ENCODE measurements around the gene F13A1. TPM values are rescaled to one million over a fixed set of nuclear protein-coding genes. Genes with fewer than 3 reads are reported as not detected.

The F13A1 gene
- total RNA-seq, 1 donor from 2014 or later, result 91.9 TPM

DNA sequence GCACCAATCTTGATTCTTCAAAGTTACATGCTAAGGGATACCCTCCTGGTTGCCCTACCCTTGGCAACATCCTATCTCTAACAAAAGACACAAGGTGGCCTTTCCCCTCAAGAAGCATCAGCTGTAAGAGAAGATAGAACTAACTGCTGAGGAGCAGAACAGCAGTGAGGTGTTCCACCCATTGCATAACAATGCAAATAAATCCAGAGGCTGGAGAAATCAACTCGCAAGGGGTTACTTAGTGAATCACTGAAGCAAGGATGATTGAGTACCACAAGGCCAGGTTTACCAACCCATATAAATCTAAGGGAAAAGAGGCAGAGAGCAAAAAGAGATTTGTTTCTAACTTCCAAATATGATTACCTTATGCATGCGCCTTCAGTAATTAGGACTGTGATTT, 36.7 kb downstream of the F13A1 start:
- H3K4me3 ChIP-seq, result no peak overlapping the region
- no peak for DNase-seq (ENCODE audit: low spot score in 2 of 2)
- TF ChIP-seq, protein P1, sequence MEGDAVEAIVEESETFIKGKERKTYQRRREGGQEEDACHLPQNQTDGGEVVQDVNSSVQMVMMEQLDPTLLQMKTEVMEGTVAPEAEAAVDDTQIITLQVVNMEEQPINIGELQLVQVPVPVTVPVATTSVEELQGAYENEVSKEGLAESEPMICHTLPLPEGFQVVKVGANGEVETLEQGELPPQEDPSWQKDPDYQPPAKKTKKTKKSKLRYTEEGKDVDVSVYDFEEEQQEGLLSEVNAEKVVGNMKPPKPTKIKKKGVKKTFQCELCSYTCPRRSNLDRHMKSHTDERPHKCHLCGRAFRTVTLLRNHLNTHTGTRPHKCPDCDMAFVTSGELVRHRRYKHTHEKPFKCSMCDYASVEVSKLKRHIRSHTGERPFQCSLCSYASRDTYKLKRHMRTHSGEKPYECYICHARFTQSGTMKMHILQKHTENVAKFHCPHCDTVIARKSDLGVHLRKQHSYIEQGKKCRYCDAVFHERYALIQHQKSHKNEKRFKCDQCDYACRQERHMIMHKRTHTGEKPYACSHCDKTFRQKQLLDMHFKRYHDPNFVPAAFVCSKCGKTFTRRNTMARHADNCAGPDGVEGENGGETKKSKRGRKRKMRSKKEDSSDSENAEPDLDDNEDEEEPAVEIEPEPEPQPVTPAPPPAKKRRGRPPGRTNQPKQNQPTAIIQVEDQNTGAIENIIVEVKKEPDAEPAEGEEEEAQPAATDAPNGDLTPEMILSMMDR (IDR thresholded peaks at IDR 0.05), result no peak
- no peaks in the 10 kb centered on the region for H3K4me1 ChIP-seq
- no peaks in the 10 kb centered on the region for H3K27me3 ChIP-seq
- no peak overlapping the region for H3K27ac ChIP-seq
- no peaks in the 10 kb centered on the region for H3K9me3 ChIP-seq
- no peaks in the 10 kb centered on the region for H3K36me3 ChIP-seq
- intact Hi-C loops (cut with DNase I), result no loop called here

DNA sequence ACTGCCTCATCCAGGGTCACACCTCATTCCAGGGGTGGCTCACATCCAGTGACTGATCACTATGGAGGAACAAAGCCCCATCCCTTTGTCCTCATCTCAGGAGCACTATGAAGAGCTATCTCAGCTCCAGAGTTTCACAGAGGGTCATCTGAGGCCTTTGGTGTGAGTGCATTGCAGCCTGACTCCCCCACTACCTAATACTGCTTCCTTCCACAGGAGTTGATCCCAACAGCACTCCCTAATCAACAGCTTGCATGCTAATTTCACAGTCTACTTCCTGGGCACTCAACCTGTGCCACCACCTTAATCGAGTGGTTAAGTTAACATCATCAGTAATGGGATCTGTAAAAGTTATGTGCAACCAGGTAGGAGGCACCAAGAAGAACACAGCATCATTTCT, 37.7 kb downstream of the F13A1 start:
- DNase-seq (ENCODE audit: low spot score in 2 of 2), result no peak
- no peaks in the 10 kb centered on the region for H3K9me3 ChIP-seq
- intact Hi-C loops (cut with DNase I), result no loop called here

DNA sequence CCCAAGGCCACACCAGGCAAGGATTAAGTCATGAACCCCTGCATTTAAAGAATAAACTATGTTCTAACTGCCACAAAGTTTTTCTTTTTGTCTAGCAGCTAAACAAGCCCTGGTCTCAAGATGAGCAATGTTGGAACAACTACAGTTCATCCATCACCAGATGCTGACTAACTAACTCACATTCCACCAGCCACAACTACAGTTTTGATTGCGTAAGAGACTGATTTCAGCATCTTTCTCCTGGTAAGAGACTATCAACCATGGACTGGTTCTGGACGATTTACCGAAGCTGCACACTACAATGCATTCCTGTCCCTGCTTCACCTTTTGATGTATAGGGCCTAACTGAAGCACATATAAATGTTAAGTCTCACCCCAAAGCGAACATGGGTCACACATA, 43.0 kb downstream of the F13A1 start:
- H3K36me3 ChIP-seq, result no peaks in the 10 kb centered on the region
- TF ChIP-seq, protein P1 (IDR thresholded peaks at IDR 0.05), result no peak

More for the DNA sequence above, 37.7 kb downstream of the F13A1 start:
- Histone ChIP-seq H3K4me1 (no peaks in the 10 kb centered on the region), H3K27me3 (no peaks in the 10 kb centered on the region), H3K27ac (no peak overlapping the region), H3K4me3 (no peak overlapping the region), H3K36me3 (no peaks in the 10 kb centered on the region)
- TF ChIP-seq, protein P1 (IDR thresholded peaks at IDR 0.05), result no peak

DNA sequence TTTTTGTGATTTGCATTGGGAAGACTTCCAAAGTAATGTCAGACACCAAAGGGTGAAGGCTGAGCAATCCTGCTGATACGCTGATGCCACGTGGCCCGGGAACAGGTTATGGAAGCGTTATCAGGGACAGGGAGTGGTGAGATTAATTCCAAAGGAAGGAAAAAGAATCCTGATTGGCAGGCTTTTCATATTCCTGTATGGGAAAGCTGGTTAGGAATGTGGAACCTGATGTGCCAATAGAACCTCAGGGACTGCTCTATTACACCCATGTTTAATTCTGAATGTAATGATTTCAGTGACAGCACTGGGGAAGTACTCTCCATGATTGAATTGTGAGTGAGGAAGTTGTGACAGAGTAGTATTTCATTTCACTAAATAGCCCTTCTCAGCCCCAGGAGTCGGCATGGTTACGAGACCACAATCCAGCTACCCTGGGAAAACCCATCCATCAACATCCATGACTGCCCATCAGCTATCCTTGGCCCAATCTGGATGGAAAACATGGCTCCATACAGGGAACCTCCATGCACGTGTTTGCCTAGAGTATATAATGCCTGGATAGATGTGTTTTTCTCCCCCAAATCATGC, 49.4 kb downstream of the F13A1 start:
- TF ChIP-seq, protein P1 (IDR thresholded peaks at IDR 0.05), result no peak
- H3K27ac ChIP-seq, result no peak overlapping the region
- no peaks in the 10 kb centered on the region for H3K4me1 ChIP-seq
- intact Hi-C loops (cut with DNase I), result no loop called here
- no peaks in the 10 kb centered on the region for H3K27me3 ChIP-seq
- H3K36me3 ChIP-seq, result no peaks in the 10 kb centered on the region
- no peak for DNase-seq (ENCODE audit: low spot score in 2 of 2)
- H3K9me3 ChIP-seq, result no peaks in the 10 kb centered on the region
- no peak overlapping the region for H3K4me3 ChIP-seq

More for the DNA sequence above, 43.0 kb downstream of the F13A1 start:
- Histone ChIP-seq H3K9me3 (no peaks in the 10 kb centered on the region), H3K27ac (no peak overlapping the region), H3K4me1 (no peaks in the 10 kb centered on the region), H3K4me3 (no peak overlapping the region), H3K27me3 (no peaks in the 10 kb centered on the region)
- no peak for DNase-seq (ENCODE audit: low spot score in 2 of 2)
- intact Hi-C loops (cut with DNase I), result no loop called here

DNA sequence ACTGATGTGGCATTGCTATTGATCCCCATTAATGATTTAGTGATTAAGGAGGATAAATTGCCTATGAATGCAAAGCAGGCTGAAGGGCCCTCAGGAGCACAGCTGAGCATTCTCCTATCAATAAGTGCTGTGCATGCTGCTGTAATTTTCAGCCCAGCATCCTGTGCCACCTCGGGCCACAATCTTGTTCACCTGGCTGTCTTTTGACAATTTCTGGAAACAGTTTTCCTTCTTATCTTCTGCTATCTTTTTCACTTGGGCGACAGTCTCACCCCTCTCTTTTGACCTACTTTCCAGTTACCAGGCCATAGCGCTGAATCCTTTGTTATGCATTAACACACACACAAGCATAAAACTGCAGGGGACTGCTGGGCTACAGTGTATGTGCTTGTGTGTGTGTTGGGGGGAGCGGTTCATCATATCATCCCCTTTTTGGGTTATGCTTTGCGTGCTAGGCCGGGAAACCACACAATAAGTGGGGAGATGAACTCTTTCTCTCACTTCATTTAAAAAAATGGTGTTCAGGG, 60.2 kb downstream of the F13A1 start:
- no peak overlapping the region for H3K27ac ChIP-seq
- H3K9me3 ChIP-seq, result no peaks in the 10 kb centered on the region
- H3K36me3 ChIP-seq, result no peaks in the 10 kb centered on the region
- TF ChIP-seq, protein P1 (IDR thresholded peaks at IDR 0.05), result no peak
- no peak overlapping the region for H3K4me3 ChIP-seq
- intact Hi-C loops (cut with DNase I), result no loop called here
- peaks cover 0 to 3% of the 10 kb centered on the region in 2 donors for H3K4me1 ChIP-seq
- DNase-seq (ENCODE audit: low spot score in 2 of 2), result no peak
- H3K27me3 ChIP-seq, result no peaks in the 10 kb centered on the region
